Activated B cell treated with CpG ODN at 0.5 μM for 24 hours (primary cell): ENCODE data around the gene ANXA2. TPM values are rescaled to one million over a fixed set of nuclear protein-coding genes. Genes with fewer than 3 reads are reported as not detected.
"Not testable (repeated sequence)": the region's sequence is repeated elsewhere in the genome, so short reads cannot be mapped to it uniquely, and the experiment has no call there.

Experiments
- ATAC-seq: fragments of 200-7000 bp; cut with Tn5 transposase; one replicate; pipeline ENCODE4 v1.10.0; 2021; ENCODE audit warnings: low read depth, mild to moderate bottlenecking, moderate library complexity
- CTCF ChIA-PET: fragments of 350-600 bp; sonication (Branson Sonifier 250); formaldehyde crosslinking; loops from one replicate; lab custom pipeline; 2021; ENCODE audit warnings: antibody characterized with exemption; lab: Charles Lee
- POLR2A ChIA-PET: fragments of 350-600 bp; sonication (Branson Sonifier 250); formaldehyde crosslinking; loops from one replicate; lab custom pipeline; 2021; ENCODE audit warnings: antibody characterized with exemption; lab: Charles Lee
- DNase-seq: peaks from one replicate; pipeline ENCODE4 v3.0.0; 2022
- H3K27ac Mint-ChIP-seq: one replicate; pipeline ENCODE4 v1.8.0; 2020; ENCODE audit warnings: mixed read lengths
- H3K27me3 Mint-ChIP-seq: one replicate; pipeline ENCODE4 v1.8.0; 2021; ENCODE audit warnings: mixed read lengths
- H3K36me3 Mint-ChIP-seq: one replicate; pipeline ENCODE4 v1.8.0; 2021; ENCODE audit warnings: low read depth, mixed read lengths
- H3K4me1 Mint-ChIP-seq: one replicate; pipeline ENCODE4 v1.8.0; 2021; ENCODE audit warnings: mixed read lengths
- H3K4me3 Mint-ChIP-seq: one replicate; pipeline ENCODE4 v1.8.0; 2020; ENCODE audit warnings: mild to moderate bottlenecking, mixed read lengths
- H3K9me3 Mint-ChIP-seq: one replicate; pipeline ENCODE4 v1.8.0; 2020; ENCODE audit warnings: mixed read lengths
- intact Hi-C: fragments of 100-400 bp; cut with micrococcal nuclease; formaldehyde crosslinking; loops from one replicate; pipeline ENCODE4 v1.15.1; 2024
- total RNA-seq: library from RNA; stranded (reverse); gene quantifications from 2 replicates; pipeline ENCODE4 v1.2.3, GENCODE V29; 2022
- TF ChIP-seq, protein P1 (sequence below): fragments of 200-600 bp; IDR thresholded peaks from one replicate; pipeline ENCODE4 v1.8.0; 2022; ENCODE audit warnings: antibody characterized with exemption, mild to moderate bottlenecking

Gene ANXA2
- total RNA-seq, 1 donor from 2014 or later = 218 TPM

- no peak overlapping the region for H3K4me3 Mint-ChIP-seq
- ATAC-seq = no peak
- ChIA-PET CTCF (no interaction called here), POLR2A (no interaction called here)
- no peak overlapping the region for H3K27ac Mint-ChIP-seq
- H3K9me3 Mint-ChIP-seq = no peaks in the 10 kb centered on the region
- no peaks in the 10 kb centered on the region for H3K27me3 Mint-ChIP-seq
- no peak for DNase-seq
- intact Hi-C loops = no loop called here
- TF ChIP-seq, protein P1, sequence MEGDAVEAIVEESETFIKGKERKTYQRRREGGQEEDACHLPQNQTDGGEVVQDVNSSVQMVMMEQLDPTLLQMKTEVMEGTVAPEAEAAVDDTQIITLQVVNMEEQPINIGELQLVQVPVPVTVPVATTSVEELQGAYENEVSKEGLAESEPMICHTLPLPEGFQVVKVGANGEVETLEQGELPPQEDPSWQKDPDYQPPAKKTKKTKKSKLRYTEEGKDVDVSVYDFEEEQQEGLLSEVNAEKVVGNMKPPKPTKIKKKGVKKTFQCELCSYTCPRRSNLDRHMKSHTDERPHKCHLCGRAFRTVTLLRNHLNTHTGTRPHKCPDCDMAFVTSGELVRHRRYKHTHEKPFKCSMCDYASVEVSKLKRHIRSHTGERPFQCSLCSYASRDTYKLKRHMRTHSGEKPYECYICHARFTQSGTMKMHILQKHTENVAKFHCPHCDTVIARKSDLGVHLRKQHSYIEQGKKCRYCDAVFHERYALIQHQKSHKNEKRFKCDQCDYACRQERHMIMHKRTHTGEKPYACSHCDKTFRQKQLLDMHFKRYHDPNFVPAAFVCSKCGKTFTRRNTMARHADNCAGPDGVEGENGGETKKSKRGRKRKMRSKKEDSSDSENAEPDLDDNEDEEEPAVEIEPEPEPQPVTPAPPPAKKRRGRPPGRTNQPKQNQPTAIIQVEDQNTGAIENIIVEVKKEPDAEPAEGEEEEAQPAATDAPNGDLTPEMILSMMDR = no peak
- no peaks in the 10 kb centered on the region for H3K4me1 Mint-ChIP-seq
- H3K36me3 Mint-ChIP-seq = peaks cover 12% of the 10 kb centered on the region
Observed at GRCh38 chr15:60418096-60418495, 20.3 kb upstream of the ANXA2 start.

- intact Hi-C loops = no loop called here
- no peak overlapping the region for H3K4me3 Mint-ChIP-seq
Observed at GRCh38 chr15:60417112-60417511, 19.3 kb upstream of the ANXA2 start.

GRCh38 chr15:60416484-60416883 lies 18.7 kb upstream of the ANXA2 start:
- Mint-ChIP-seq H3K9me3 (no peaks in the 10 kb centered on the region), H3K36me3 (peaks cover 6% of the 10 kb centered on the region), H3K27ac (no peak overlapping the region), H3K4me3 (no peak overlapping the region), H3K4me1 (no peaks in the 10 kb centered on the region), H3K27me3 (no peaks in the 10 kb centered on the region)
- TF ChIP-seq, protein P1 = no peak
- DNase-seq = no peak
- ATAC-seq = no peak
- intact Hi-C loops = no loop called here
- CTCF ChIA-PET = no interaction called here
- POLR2A ChIA-PET = no interaction called here

More at GRCh38 chr15:60417112-60417511, 19.3 kb upstream of the ANXA2 start:
- ChIA-PET CTCF (no interaction called here), POLR2A (no interaction called here)
- Mint-ChIP-seq H3K27ac (no peak overlapping the region), H3K36me3 (peaks cover 7% of the 10 kb centered on the region), H3K27me3 (no peaks in the 10 kb centered on the region), H3K9me3 (no peaks in the 10 kb centered on the region), H3K4me1 (no peaks in the 10 kb centered on the region)
- TF ChIP-seq, protein P1 = no peak
- DNase-seq (no peak), ATAC-seq (no peak)

- Mint-ChIP-seq H3K27me3 (no peaks in the 10 kb centered on the region), H3K4me1 (peaks cover 7% of the 10 kb centered on the region), H3K9me3 (no peaks in the 10 kb centered on the region), H3K27ac (no peak overlapping the region), H3K36me3 (no peaks in the 10 kb centered on the region), H3K4me3 (no peak overlapping the region)
- ChIA-PET POLR2A (no interaction called here), CTCF (no interaction called here)
- ATAC-seq = no peak
- TF ChIP-seq, protein P1 = no peak
- no peak for DNase-seq
- intact Hi-C loops = no loop called here
Observed at GRCh38 chr15:60414016-60414682, 16.4 kb upstream of the ANXA2 start.

DNA sequence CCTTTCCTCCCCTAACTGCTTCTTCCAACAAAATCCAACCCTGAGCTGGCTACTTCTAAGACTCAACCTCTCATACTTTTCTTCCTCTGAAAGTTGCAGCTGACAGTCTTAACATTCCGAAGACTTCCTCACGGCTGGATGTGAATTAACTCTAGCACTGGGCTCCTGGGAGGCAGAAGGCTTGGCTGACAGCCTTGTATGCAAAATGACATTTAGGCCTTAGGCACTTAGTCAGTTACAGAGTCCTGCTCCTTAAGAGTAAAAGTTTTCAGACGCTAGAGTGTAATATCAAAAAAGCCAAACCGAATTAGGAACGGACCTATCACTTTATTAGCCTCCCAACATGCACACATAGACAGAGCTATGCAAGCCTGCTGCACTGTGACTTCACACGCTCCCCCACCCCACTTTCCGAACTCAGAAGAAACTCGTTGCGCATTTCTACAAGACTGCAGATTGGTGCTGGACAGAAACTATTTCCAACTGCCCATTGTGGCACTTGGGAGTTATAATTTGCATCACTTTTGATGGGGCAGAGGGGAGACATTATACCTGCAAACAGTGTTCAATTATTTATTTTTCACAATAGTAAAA lies 15.5 kb upstream of the ANXA2 start:
- H3K9me3 Mint-ChIP-seq = no peaks in the 10 kb centered on the region
- H3K36me3 Mint-ChIP-seq = no peaks in the 10 kb centered on the region
- H3K4me1 Mint-ChIP-seq = peaks cover 14% of the 10 kb centered on the region
- ATAC-seq (no peak), DNase-seq (no peak)
- H3K4me3 Mint-ChIP-seq = no peak overlapping the region
- CTCF ChIA-PET = no interaction called here
- POLR2A ChIA-PET = no interaction called here
- TF ChIP-seq, protein P1 = no peak
- H3K27ac Mint-ChIP-seq = no peak overlapping the region
- H3K27me3 Mint-ChIP-seq = no peaks in the 10 kb centered on the region
- intact Hi-C loops = no loop called here

DNA sequence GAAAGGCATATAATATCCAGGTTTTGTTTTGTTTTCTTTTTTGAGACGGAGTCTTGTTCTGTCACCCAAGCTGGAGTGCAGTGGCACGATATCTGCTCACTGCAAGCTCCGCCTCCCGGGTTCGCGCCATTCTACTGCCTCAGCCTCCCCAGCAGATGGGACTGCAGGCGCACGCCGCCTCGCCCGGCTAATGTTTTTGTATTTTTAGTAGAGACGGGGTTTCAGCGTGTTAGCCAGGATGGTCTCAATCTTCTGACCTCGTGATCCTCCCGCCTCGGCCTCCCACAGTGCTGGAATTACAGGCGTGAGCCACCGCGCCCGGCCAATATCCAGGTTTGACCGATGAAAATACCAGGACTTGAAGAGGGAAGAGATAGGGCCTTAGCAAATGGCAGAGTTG lies 15.0 kb upstream of the ANXA2 start:
- H3K27me3 Mint-ChIP-seq, CTCF ChIA-PET, ATAC-seq, H3K9me3 Mint-ChIP-seq, intact Hi-C loops, DNase-seq, POLR2A ChIA-PET, H3K27ac Mint-ChIP-seq, H3K4me3 Mint-ChIP-seq, H3K36me3 Mint-ChIP-seq: not testable (repeated sequence)
- peaks cover 17% of the 10 kb centered on the region for H3K4me1 Mint-ChIP-seq
